ENCODE results near the gene ANKS3.

GRCh38 chr16:4678596-4678995 lies 55.5 kb downstream of the ANKS3 start:
- TF ChIP-seq CTCF (IDR thresholded peaks at IDR 0.05) (no peak), EP300 (IDR thresholded peaks at IDR 0.05) (no peak), POLR2A (IDR thresholded peaks at IDR 0.05) (no peak)
